HCT116 (cell line): ENCODE results near the gene RPH3AL. TPM values are rescaled to one million over a fixed set of nuclear protein-coding genes. Genes with fewer than 3 reads are reported as not detected.
"Not testable (repeated sequence)": the region's sequence is repeated elsewhere in the genome, so short reads cannot be mapped to it uniquely, and the experiment has no call there.

ENCODE experiments used
- ATAC-seq: fragments of 200-7000 bp; cut with Tn5 transposase; 2 replicates; pipeline ENCODE4 v1.9.1; 2020; ENCODE audit warnings: mild to moderate bottlenecking, moderate library complexity
- BruUV-seq: library from RNA; stranded (reverse); fragments of 400-500 nt; replicated peaks from 2 replicates; lab custom pipeline; 2021; lab: Mats Ljungman, UMichigan
- CTCF ChIA-PET: fragments of 300-600 bp; sonication (Branson Sonifier 250); formaldehyde crosslinking; loops from one replicate; lab custom pipeline; 2021; ENCODE audit warnings: antibody characterized with exemption; lab: Charles Lee
- POLR2A ChIA-PET: fragments of 300-600, 350-600 bp; sonication (Branson Sonifier 250); formaldehyde crosslinking; loops from one replicate; lab custom pipeline; 2021; ENCODE audit warnings: antibody characterized with exemption; lab: Charles Lee
- RAD21 ChIA-PET, 2 experiments: fragments of 300-600 bp; sonication (Branson Sonifier 250); formaldehyde crosslinking; loops; one replicate each; lab custom pipeline; 2023; ENCODE audit warnings: low total read pairs in 2 of 2; ENCODE audit not compliant: uncharacterized antibody in 2 of 2, unreplicated experiment in 2 of 2, low non-redundant PET in 1 of 2; lab: Charles Lee
- DNase-seq: peaks from one replicate; pipeline ENCODE4 v3.0.0-alpha.2; 2010; ENCODE audit warnings: low read depth, low spot score
- H2AFZ ChIP-seq: fragments of 200-600 bp; shearing (Covaris generic), sonication (generic); 2 replicates; pipeline ENCODE4 v1.6.1; 2017; ENCODE audit warnings: low read depth, mixed run types, mixed read lengths, antibody characterized with exemption, low read length; ENCODE audit not compliant: poor library complexity, severe bottlenecking
- H3K27ac ChIP-seq: 2 replicates; pipeline ENCODE4 v1.5.1; 2012; ENCODE audit warnings: low read depth, low read length
- H3K27me3 ChIP-seq: fragments of 200-600 bp; sonication (generic); 2 replicates; pipeline ENCODE4 v1.6.1; 2016; ENCODE audit warnings: mixed run types, low read length, mixed read lengths; ENCODE audit not compliant: insufficient read depth
- H3K36me3 ChIP-seq, 2 experiments: fragments of 200-500 bp in 1 of 2; fragments of 200-600 bp in 1 of 2; sonication (Bioruptor generic) in 1 of 2; sonication (generic) in 1 of 2; 2 replicates each; pipeline versions ENCODE4 v1.5.1 to v1.6.1; 2014 to 2016; ENCODE audit warnings: low read length in 2 of 2, inconsistent platforms in 1 of 2, mixed read lengths in 1 of 2, mixed run types in 1 of 2; ENCODE audit not compliant: insufficient read depth in 2 of 2, control insufficient read depth in 1 of 2
- H3K4me1 ChIP-seq, 2 experiments: fragments of 200-600 bp in 1 of 2; sonication (generic) in 1 of 2; 2 replicates each; pipeline versions ENCODE4 v1.5.1 to v1.6.1; 2012 to 2017; ENCODE audit warnings: low read length in 2 of 2, inconsistent platforms in 1 of 2, mild to moderate bottlenecking in 1 of 2, mixed read lengths in 1 of 2, mixed run types in 1 of 2, moderate library complexity in 1 of 2; ENCODE audit not compliant: insufficient read depth in 2 of 2, control insufficient read depth in 1 of 2
- H3K4me2 ChIP-seq: fragments of 200-600 bp; sonication (generic); 2 replicates; pipeline ENCODE4 v1.6.1; 2017; ENCODE audit warnings: mixed run types, low read length, mixed read lengths
- H3K4me3 ChIP-seq, 2 experiments: fragments of 200-600 bp in 1 of 2; sonication (generic) in 1 of 2; replicated peaks in 1 of 2; 2 replicates each; pipeline ENCODE4 v1.5.1; 2011 to 2016; ENCODE audit warnings: low read length in 2 of 2, control low read depth in 1 of 2, low read depth in 1 of 2, mild to moderate bottlenecking in 1 of 2, mixed read lengths in 1 of 2, mixed run types in 1 of 2
- H3K79me2 ChIP-seq: fragments of 200-600 bp; sonication (generic); 2 replicates; pipeline ENCODE4 v1.6.1; 2017; ENCODE audit warnings: mild to moderate bottlenecking, mixed run types, low read length, moderate library complexity, mixed read lengths; ENCODE audit not compliant: insufficient read depth
- H3K9ac ChIP-seq: fragments of 200-600 bp; sonication (generic); 2 replicates; pipeline ENCODE4 v1.6.1; 2016; ENCODE audit warnings: low read length, mixed read lengths
- H3K9me2 ChIP-seq: fragments of 200-600 bp; sonication (generic), shearing (Covaris generic); 2 replicates; pipeline ENCODE4 v1.6.1; 2017; ENCODE audit warnings: mixed run types, mild to moderate bottlenecking, moderate library complexity; ENCODE audit not compliant: insufficient read depth
- H3K9me3 ChIP-seq, 2 experiments: fragments of 200-500 bp in 1 of 2; fragments of 200-600 bp in 1 of 2; sonication (Bioruptor generic) in 1 of 2; sonication (generic) in 1 of 2; 2 replicates each; pipeline ENCODE4 v1.6.1; 2014 to 2017; ENCODE audit warnings: low read length in 2 of 2, mixed read lengths in 2 of 2, inconsistent platforms in 1 of 2, low read depth in 1 of 2, mild to moderate bottlenecking in 1 of 2, mixed run types in 1 of 2, moderate library complexity in 1 of 2; ENCODE audit not compliant: control insufficient read depth in 1 of 2, insufficient read depth in 1 of 2
- H4K20me1 ChIP-seq: fragments of 200-600 bp; sonication (generic), shearing (Covaris generic); 2 replicates; pipeline ENCODE4 v1.6.1; 2017; ENCODE audit warnings: mixed run types, mild to moderate bottlenecking, moderate library complexity; ENCODE audit not compliant: insufficient read depth
- CEBPB ChIP-seq: IDR thresholded peaks from 2 replicates; pipeline ENCODE4 v1.6.1; 2012; ENCODE audit warnings: low read depth
- EZH2phosphoT487 ChIP-seq: fragments of 200-600 bp; IDR thresholded peaks from 2 replicates; pipeline ENCODE4 v1.6.1; 2018; ENCODE audit warnings: antibody characterized with exemption, borderline replicate concordance
- FOSL1 ChIP-seq: IDR thresholded peaks from 2 replicates; pipeline ENCODE4 v1.6.1; 2012; ENCODE audit warnings: low read depth
- SRF ChIP-seq: IDR thresholded peaks from 2 replicates; pipeline ENCODE4 v1.6.1; 2012; ENCODE audit warnings: low read depth
- intact Hi-C: fragments of 100-400 bp; cut with micrococcal nuclease; formaldehyde crosslinking; loops from 2 replicates; pipeline ENCODE4 v1.10.0; 2022
- total RNA-seq: library from RNA; stranded (reverse); gene quantifications from one replicate; pipeline ENCODE4 v1.2.1, GENCODE V29; 2021; ENCODE audit not compliant: unreplicated experiment

RPH3AL gene
- total RNA-seq, 1 experiment from 2014 or later = 17.0 TPM

- Histone ChIP-seq H3K27ac (no peak overlapping the region), H3K36me3 (no peaks in the 10 kb centered on the region; a peak in 1 of 4 replicates), H3K9me2 (no peaks in the 10 kb centered on the region), H2AFZ (no peak overlapping the region), H3K79me2 (no peaks in the 10 kb centered on the region), H3K9ac (no peak overlapping the region), H3K4me1 (peaks cover 3 to 7% of the 10 kb centered on the region in 2 experiments; a peak in 1 of 4 replicates), H3K4me3 (no peak overlapping the region), H3K9me3 (no peaks in the 10 kb centered on the region), H3K4me2 (no peak overlapping the region), H3K27me3 (no peaks in the 10 kb centered on the region), H4K20me1 (no peaks in the 10 kb centered on the region)
- ChIA-PET RAD21 (no interaction called here), POLR2A (no interaction called here), CTCF (no interaction called here)
- no peak for DNase-seq
- intact Hi-C loops = no loop called here
- TF ChIP-seq CEBPB = no peak
- TF ChIP-seq FOSL1 = no peak
- no peak for TF ChIP-seq SRF
- no peak for TF ChIP-seq EZH2phosphoT487
- no peak for ATAC-seq
- no TSS peak for BruUV-seq
Measured at GRCh38 chr17:371583-371982, 19.0 kb upstream of the RPH3AL start.

- BruUV-seq, ATAC-seq, H3K36me3 ChIP-seq, H3K4me3 ChIP-seq, H3K9ac ChIP-seq, H2AFZ ChIP-seq, CTCF ChIA-PET, intact Hi-C loops, H4K20me1 ChIP-seq, H3K9me2 ChIP-seq, H3K9me3 ChIP-seq, POLR2A ChIA-PET, H3K27ac ChIP-seq, H3K27me3 ChIP-seq, H3K79me2 ChIP-seq, H3K4me1 ChIP-seq, DNase-seq, RAD21 ChIA-PET, H3K4me2 ChIP-seq: not testable (repeated sequence)
Measured at GRCh38 chr17:367656-368055, 15.0 kb upstream of the RPH3AL start.

- H3K27ac ChIP-seq, H2AFZ ChIP-seq, H3K4me1 ChIP-seq, DNase-seq, intact Hi-C loops, H3K9ac ChIP-seq, H3K4me3 ChIP-seq, H3K9me2 ChIP-seq, H3K79me2 ChIP-seq, H3K9me3 ChIP-seq, H3K27me3 ChIP-seq, BruUV-seq, ATAC-seq, POLR2A ChIA-PET, RAD21 ChIA-PET, H3K4me2 ChIP-seq, CTCF ChIA-PET, H4K20me1 ChIP-seq, H3K36me3 ChIP-seq: not testable (repeated sequence)
Measured at GRCh38 chr17:366657-367615, 14.3 kb upstream of the RPH3AL start.
